Duodenal mucosa (tissue), 2 donors: ENCODE results near the gene POM121.
"Not testable (repeated sequence)": the region's sequence is repeated elsewhere in the genome, so short reads cannot be mapped to it uniquely, and the experiment has no call there.

Experiments
- H3K27ac ChIP-seq: one replicate; pipeline ENCODE4 v1.7.0; 2013; ENCODE audit warnings: low read depth, low read length
- H3K27me3 ChIP-seq, 2 donors: one replicate each; pipeline ENCODE4 v1.7.0; 2013; ENCODE audit warnings: low read length in 2 of 2, control low read depth in 1 of 2; ENCODE audit not compliant: insufficient read depth in 2 of 2, control insufficient read depth in 1 of 2
- H3K36me3 ChIP-seq, 2 donors: one replicate each; pipeline ENCODE4 v1.7.0; 2013; ENCODE audit warnings: low read length in 2 of 2, control low read depth in 1 of 2; ENCODE audit not compliant: insufficient read depth in 2 of 2, control insufficient read depth in 1 of 2
- H3K4me1 ChIP-seq, 2 donors: one replicate each; pipeline ENCODE4 v1.7.0; 2013; ENCODE audit warnings: low read length in 2 of 2, control low read depth in 1 of 2; ENCODE audit not compliant: insufficient read depth in 2 of 2, control insufficient read depth in 1 of 2
- H3K4me3 ChIP-seq, 2 donors: one replicate each; pipeline ENCODE4 v1.7.0; 2013; ENCODE audit warnings: low read length in 2 of 2, low read depth in 1 of 2
- H3K9ac ChIP-seq, 2 donors: one replicate each; pipeline ENCODE4 v1.7.0; 2013; ENCODE audit warnings: low read length in 2 of 2, low read depth in 1 of 2
- H3K9me3 ChIP-seq, 2 donors: one replicate each; pipeline ENCODE4 v1.7.0; 2013; ENCODE audit warnings: low read length in 2 of 2, control low read depth in 1 of 2; ENCODE audit not compliant: control insufficient read depth in 1 of 2

Gene POM121

DNA sequence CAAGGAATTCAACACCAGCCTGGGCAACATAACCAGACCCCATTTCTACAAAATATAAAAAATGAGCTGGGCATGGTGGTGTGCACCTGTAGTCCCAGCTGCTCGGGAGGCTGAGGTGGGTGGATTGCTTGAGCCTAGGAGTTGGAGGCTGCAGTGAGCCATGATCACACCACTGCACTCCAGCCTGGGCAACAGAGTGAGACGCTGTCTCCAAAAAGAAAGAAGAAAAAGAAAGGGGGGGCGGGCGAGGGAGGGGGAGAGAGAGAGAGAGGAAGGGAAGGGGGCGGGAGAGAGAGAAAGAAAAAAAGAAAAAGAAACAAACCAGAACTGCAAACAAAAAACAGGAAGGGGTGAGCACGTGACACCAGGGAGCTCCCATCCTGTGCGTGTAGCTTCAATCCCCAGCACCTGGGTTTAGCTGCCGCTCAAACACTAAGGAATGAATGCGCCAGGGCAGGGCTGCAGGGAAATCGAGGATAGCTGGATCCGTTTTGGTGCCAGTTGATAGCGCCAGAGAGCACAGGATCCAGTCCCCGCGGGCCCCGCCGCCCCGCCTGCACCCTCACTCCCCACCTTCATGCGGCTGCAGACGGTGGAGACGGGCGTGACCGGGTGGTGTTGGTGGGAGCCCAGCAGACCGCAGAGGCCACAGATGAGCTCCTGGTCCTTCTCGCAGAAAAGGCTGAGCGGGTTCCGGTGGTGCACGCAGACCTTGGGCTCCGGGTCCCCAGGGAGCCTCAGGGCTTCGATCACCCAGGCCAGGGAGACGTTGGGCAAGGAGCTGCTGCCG lies 40.5 kb downstream of the POM121 start:
- not testable (repeated sequence) for H3K9ac ChIP-seq, H3K27ac ChIP-seq, H3K9me3 ChIP-seq, H3K27me3 ChIP-seq, H3K36me3 ChIP-seq, H3K4me1 ChIP-seq, H3K4me3 ChIP-seq

DNA sequence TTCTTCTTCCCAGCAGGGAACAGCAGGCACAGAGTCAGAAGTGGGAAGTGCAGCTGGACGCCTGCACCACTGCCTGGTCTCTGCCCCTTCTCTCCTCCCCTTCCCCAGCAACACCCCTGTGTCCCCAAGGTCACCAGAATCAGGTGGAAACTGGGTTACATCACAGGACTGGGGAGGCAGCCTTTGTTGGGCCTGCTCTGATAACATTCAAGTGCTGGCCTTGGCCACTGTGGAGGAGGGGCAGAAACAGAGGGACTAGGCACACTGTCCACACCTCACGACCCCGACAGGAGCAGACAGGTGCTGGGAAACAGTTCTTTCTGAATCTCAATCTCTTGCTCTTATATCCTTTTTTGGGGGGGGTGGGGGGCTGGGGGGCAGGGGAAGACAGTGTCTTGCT lies 42.0 kb downstream of the POM121 start:
- H3K9me3 ChIP-seq, H3K4me3 ChIP-seq: not testable (repeated sequence)

DNA sequence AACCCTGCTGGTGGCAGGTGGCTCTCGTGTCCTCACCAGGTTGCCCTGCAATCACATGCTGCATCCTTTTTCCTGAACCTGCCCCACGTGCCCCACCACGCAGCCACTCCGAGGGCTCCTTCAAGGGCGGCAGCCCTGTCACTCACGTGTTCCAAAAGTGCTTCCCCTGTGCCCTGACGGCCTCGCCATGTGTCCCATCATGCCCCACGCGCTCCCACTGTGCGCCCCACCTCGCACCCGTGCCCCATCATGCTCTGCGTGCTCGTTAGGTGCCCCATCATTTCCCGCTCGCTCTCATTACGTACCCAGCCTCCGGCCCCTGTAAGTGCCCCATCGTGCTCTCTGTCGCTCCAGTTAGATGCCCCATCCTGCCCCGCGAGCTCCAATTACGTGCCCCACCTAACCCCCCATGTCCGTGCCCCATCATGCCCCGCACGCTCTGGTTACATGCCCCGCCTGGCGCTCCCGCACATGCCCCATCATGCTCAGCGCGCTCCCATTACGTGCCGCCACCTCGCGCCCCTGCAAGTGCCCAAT lies 44.2 kb downstream of the POM121 start, which contains the start of gene TRIM74:
Gene TRIM74, minus strand, starts transcription at position 487 of the 537 bp plus-strand sequence. CDS start 3,309 bp downstream, outside the sequence.
- not testable (repeated sequence) for H3K9me3 ChIP-seq, H3K4me1 ChIP-seq, H3K36me3 ChIP-seq

More for the DNA sequence above, 42.0 kb downstream of the POM121 start:
- not testable (repeated sequence) for H3K27me3 ChIP-seq, H3K4me1 ChIP-seq, H3K9ac ChIP-seq, H3K36me3 ChIP-seq, H3K27ac ChIP-seq

DNA sequence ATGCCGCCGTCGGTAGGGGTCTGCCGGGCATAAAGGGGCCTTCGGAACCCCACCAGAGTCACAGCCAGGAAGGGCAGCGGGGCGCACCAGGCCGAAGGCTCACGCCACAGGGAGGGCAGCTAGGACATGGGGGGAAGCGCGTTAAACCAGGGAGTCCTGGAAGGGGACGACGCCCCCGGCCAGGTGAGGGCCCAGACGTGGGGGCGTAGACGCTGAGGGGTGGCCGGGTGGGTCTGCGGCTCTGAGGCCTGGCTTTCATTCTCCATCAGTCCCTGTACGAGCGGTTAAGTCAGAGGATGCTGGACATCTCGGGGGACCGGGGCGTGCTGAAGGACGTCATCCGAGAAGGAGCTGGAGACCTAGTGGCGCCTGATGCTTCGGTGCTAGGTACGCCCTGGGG lies 44.8 kb downstream of the POM121 start:
- H3K4me1 ChIP-seq, H3K4me3 ChIP-seq, H3K27me3 ChIP-seq, H3K9me3 ChIP-seq, H3K9ac ChIP-seq, H3K36me3 ChIP-seq, H3K27ac ChIP-seq: not testable (repeated sequence)

More for the DNA sequence above, 44.2 kb downstream of the POM121 start, which contains the start of gene TRIM74:
- not testable (repeated sequence) for H3K9ac ChIP-seq, H3K27me3 ChIP-seq, H3K27ac ChIP-seq, H3K4me3 ChIP-seq

DNA sequence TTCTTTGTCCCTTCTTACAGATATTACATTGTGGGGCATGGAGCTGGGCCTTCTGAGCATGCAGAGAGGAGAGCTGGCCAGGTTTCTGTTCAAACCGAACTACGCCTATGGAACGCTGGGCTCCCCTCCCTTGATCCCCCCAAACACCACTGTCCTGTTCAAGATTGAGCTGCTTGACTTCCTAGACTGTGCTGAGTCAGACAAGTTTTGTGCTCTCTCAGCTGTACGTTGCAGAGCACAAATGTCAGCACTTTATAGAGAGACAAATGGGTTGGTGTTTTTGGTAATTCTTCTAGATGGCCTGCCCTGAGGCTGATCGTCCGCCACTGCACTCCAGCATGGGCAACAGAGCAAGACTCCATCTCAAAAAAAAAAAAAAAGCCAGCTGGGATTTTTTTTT lies 46.6 kb downstream of the POM121 start:
- H3K4me3 ChIP-seq, H3K4me1 ChIP-seq, H3K9me3 ChIP-seq, H3K27ac ChIP-seq, H3K27me3 ChIP-seq, H3K9ac ChIP-seq, H3K36me3 ChIP-seq: not testable (repeated sequence)

DNA sequence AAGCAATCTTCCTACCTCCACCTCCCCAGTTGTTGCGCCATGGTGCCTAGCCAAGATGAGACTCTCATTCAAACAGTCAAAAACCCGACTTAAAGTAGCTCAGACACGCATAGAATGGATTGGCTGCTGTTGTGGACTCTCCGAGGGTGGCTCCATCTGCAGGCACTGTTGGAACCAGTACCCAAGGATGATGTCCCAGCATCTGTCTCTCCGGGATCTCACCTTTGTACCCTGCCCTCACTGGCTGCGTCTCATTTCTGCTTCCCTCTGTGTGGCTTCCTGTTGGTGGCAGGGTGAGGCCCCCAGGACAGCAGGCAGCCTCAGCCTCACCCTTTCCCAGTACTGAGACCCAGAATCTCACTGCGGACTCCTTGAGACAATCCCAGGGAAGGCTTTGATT lies 49.9 kb downstream of the POM121 start:
- not testable (repeated sequence) for H3K9ac ChIP-seq, H3K36me3 ChIP-seq, H3K4me1 ChIP-seq, H3K9me3 ChIP-seq, H3K27me3 ChIP-seq, H3K4me3 ChIP-seq, H3K27ac ChIP-seq

DNA sequence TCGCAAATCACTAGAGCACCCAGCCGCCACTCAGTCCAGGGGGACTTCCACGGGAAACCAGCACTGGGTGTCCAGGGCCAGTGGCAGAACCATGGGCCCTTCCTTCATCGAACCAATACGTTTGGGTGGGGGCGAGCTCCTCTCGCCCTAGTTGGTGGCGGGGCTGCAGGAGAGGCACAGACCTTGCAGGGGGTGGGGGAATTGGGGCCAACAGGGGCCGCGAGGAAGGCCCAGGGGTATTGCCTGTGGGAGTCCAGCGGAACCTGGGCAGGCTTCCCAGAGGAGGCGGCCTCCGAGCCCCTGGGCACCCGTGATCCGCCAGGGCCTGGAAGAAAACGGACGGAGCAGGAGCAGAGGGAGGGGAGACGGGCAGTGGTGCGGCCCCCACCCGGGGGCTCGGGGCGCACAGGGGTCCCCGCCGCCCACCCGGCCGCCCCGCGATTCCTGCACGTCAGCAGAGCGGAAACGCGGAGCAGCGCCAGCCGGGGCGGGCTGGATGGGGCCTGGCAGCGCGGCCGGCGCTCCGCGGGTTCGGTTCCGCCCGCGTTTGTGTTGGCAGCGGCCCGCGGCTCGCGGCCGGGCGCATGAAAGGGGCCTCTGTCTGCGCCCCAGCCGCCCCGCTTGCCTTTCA lies 50.9 kb downstream of the POM121 start:
- not testable (repeated sequence) for H3K4me3 ChIP-seq, H3K9me3 ChIP-seq, H3K36me3 ChIP-seq, H3K9ac ChIP-seq, H3K27ac ChIP-seq, H3K27me3 ChIP-seq, H3K4me1 ChIP-seq

DNA sequence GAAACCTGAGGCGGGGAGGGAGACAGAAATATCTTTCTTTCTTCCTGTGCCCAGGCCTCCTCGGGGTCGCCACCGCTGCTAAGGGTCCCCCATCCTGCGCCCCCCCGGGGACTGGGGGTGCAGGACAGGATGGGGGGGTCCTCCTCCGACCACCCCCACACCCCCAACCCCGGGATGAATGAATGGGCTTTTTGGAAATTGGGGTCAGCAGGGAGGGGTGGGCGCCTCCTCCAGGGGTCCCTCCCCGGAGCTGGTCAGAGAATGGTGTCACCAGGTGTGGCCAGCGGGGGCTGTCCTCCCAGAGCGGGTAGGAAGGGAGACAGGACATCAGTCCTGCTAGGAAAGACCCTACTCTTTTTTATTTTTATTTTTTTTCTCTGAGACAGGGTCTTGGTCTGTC lies 51.5 kb downstream of the POM121 start:
- H3K9ac ChIP-seq, H3K4me1 ChIP-seq, H3K9me3 ChIP-seq, H3K27ac ChIP-seq, H3K27me3 ChIP-seq, H3K4me3 ChIP-seq, H3K36me3 ChIP-seq: not testable (repeated sequence)

DNA sequence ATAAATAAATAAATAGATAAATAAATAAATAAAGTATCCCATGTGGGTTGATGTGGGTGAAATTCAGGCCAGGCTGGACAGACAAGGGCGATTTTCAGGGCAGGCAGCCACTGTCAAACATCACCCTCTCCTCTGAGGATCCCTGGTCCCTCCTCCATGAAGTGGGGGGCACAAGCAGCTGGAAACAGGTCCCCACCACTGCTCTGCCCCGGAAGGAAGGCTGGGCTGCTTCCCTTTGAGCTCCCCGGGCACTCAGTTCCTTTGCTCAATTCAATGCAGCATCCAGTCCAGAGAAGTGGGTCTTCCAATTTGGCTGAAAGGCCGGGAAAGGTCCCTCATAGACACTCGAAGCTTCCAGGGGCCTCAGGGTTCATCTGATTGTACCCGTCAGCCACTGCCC lies 55.5 kb downstream of the POM121 start:
- H3K4me1 ChIP-seq, H3K4me3 ChIP-seq, H3K9ac ChIP-seq, H3K9me3 ChIP-seq, H3K27ac ChIP-seq, H3K36me3 ChIP-seq, H3K27me3 ChIP-seq: not testable (repeated sequence)

DNA sequence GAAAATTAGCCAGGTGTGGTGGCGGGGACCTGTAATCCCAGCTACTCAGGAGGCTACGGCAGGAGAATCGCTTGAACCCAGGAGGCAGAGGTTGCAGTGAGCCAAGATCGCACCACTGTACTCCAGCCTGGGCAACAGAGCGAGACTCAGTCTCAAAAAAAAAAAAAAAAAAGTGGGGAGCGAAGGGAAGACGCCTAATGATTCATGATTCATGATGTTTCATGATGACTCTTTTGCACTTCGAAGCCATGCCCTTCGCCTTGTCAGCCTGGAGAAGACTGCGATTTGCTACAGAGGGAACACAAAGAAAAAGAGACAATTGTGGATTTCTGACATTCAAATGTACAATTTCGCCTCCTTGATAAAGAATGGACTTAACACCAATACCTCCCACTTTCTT lies 57.2 kb downstream of the POM121 start:
- H3K4me1 ChIP-seq, H3K9ac ChIP-seq, H3K36me3 ChIP-seq, H3K4me3 ChIP-seq, H3K27me3 ChIP-seq, H3K9me3 ChIP-seq, H3K27ac ChIP-seq: not testable (repeated sequence)
